ENCODE results near the gene APOL4.
"Not testable (repeated sequence)": the region's sequence is repeated elsewhere in the genome, so short reads cannot be mapped to it uniquely, and the experiment has no call there.

Gene APOL4

GRCh38 chr22:36191106-36191836 is 10.3 kb downstream of the APOL4 start:
- TF ChIP-seq EZH2 (IDR thresholded peaks at IDR 0.05; ENCODE audit: borderline replicate concordance, low read depth, low read length, severe bottlenecking) (no peak), CTCF (IDR thresholded peaks at IDR 0.05; ENCODE audit: borderline replicate concordance, extremely low read depth, low read length, poor library complexity, severe bottlenecking) (no peak)

GRCh38 chr22:36187862-36188261 is 13.7 kb downstream of the APOL4 start:
- H3K36me3 ChIP-seq (ENCODE audit: insufficient read depth, low read length); H3K9me3 ChIP-seq (ENCODE audit: insufficient read depth, low read length, severe bottlenecking); H3K4me2 ChIP-seq (ENCODE audit: insufficient read depth, low read length); H3K9ac ChIP-seq (ENCODE audit: low read depth, low read length); ATAC-seq (ENCODE audit: insufficient read depth, low read depth); H4K20me1 ChIP-seq (ENCODE audit: insufficient read depth, low read length); H3K4me1 ChIP-seq (ENCODE audit: insufficient read depth, low read length); H3K4me3 ChIP-seq (ENCODE audit: low read depth in 1 of 2, low read length in 2 of 2); H3K79me2 ChIP-seq (ENCODE audit: insufficient read depth, low read length); H3K27ac ChIP-seq (ENCODE audit: low read length); H3K27me3 ChIP-seq (ENCODE audit: insufficient read depth, low read length, poor library complexity); H2AFZ ChIP-seq (ENCODE audit: low read depth, low read length); DNase-seq: not testable (repeated sequence)

More at GRCh38 chr22:36191106-36191836, 10.3 kb downstream of the APOL4 start:
- H3K9me3 ChIP-seq (ENCODE audit: insufficient read depth, low read length, severe bottlenecking) = no peaks in the 10 kb centered on the region
- no peaks in the 10 kb centered on the region for H3K36me3 ChIP-seq (ENCODE audit: insufficient read depth, low read length)
- no peak overlapping the region for H3K27ac ChIP-seq (ENCODE audit: low read length)
- ATAC-seq (ENCODE audit: insufficient read depth, low read depth) (no peak), DNase-seq (no peak)
- no peaks in the 10 kb centered on the region for H3K79me2 ChIP-seq (ENCODE audit: insufficient read depth, low read length)
- no peaks in the 10 kb centered on the region for H3K4me1 ChIP-seq (ENCODE audit: insufficient read depth, low read length)
- no peak overlapping the region for H3K4me3 ChIP-seq (ENCODE audit: low read depth in 1 of 2, low read length in 2 of 2)
- H3K9ac ChIP-seq (ENCODE audit: low read depth, low read length) = no peak overlapping the region
- no peak overlapping the region for H3K4me2 ChIP-seq (ENCODE audit: insufficient read depth, low read length)
- H4K20me1 ChIP-seq (ENCODE audit: insufficient read depth, low read length) = no peaks in the 10 kb centered on the region
- H3K27me3 ChIP-seq (ENCODE audit: insufficient read depth, low read length, poor library complexity) = no peaks in the 10 kb centered on the region
- no peak overlapping the region for H2AFZ ChIP-seq (ENCODE audit: low read depth, low read length)

GRCh38 chr22:36185828-36186624 is 15.6 kb downstream of the APOL4 start:
- ATAC-seq (ENCODE audit: insufficient read depth, low read depth) (no peak), DNase-seq (no peak)
- H4K20me1 ChIP-seq (ENCODE audit: insufficient read depth, low read length) = no peaks in the 10 kb centered on the region
- no peak overlapping the region for H3K27ac ChIP-seq (ENCODE audit: low read length)
- no peaks in the 10 kb centered on the region for H3K79me2 ChIP-seq (ENCODE audit: insufficient read depth, low read length)
- H3K4me3 ChIP-seq (ENCODE audit: low read depth in 1 of 2, low read length in 2 of 2) = no peak overlapping the region
- TF ChIP-seq EZH2 (IDR thresholded peaks at IDR 0.05; ENCODE audit: borderline replicate concordance, low read depth, low read length, severe bottlenecking) = no peak
- TF ChIP-seq CTCF (IDR thresholded peaks at IDR 0.05; ENCODE audit: borderline replicate concordance, extremely low read depth, low read length, poor library complexity, severe bottlenecking) = peak; percentile 25
- no peaks in the 10 kb centered on the region for H3K9me3 ChIP-seq (ENCODE audit: insufficient read depth, low read length, severe bottlenecking)
- H3K4me1 ChIP-seq (ENCODE audit: insufficient read depth, low read length) = no peaks in the 10 kb centered on the region
- no peaks in the 10 kb centered on the region for H3K27me3 ChIP-seq (ENCODE audit: insufficient read depth, low read length, poor library complexity)
- H3K9ac ChIP-seq (ENCODE audit: low read depth, low read length) = no peak overlapping the region
- no peak overlapping the region for H2AFZ ChIP-seq (ENCODE audit: low read depth, low read length)
- H3K36me3 ChIP-seq (ENCODE audit: insufficient read depth, low read length) = no peaks in the 10 kb centered on the region
- H3K4me2 ChIP-seq (ENCODE audit: insufficient read depth, low read length) = no peak overlapping the region

GRCh38 chr22:36184433-36185025 is 17.1 kb downstream of the APOL4 start:
- Histone ChIP-seq H4K20me1 (ENCODE audit: insufficient read depth, low read length) (no peaks in the 10 kb centered on the region), H3K4me2 (ENCODE audit: insufficient read depth, low read length) (no peak overlapping the region), H3K4me3 (ENCODE audit: low read depth in 1 of 2, low read length in 2 of 2) (no peak overlapping the region), H3K79me2 (ENCODE audit: insufficient read depth, low read length) (no peaks in the 10 kb centered on the region), H3K9ac (ENCODE audit: low read depth, low read length) (no peak overlapping the region), H3K9me3 (ENCODE audit: insufficient read depth, low read length, severe bottlenecking) (no peaks in the 10 kb centered on the region), H2AFZ (ENCODE audit: low read depth, low read length) (no peak overlapping the region), H3K27me3 (ENCODE audit: insufficient read depth, low read length, poor library complexity) (no peaks in the 10 kb centered on the region), H3K27ac (ENCODE audit: low read length) (no peak overlapping the region), H3K4me1 (ENCODE audit: insufficient read depth, low read length) (no peaks in the 10 kb centered on the region), H3K36me3 (ENCODE audit: insufficient read depth, low read length) (no peaks in the 10 kb centered on the region)
- no peak for ATAC-seq (ENCODE audit: insufficient read depth, low read depth)
- no peak for DNase-seq
- TF ChIP-seq CTCF (IDR thresholded peaks at IDR 0.05; ENCODE audit: borderline replicate concordance, extremely low read depth, low read length, poor library complexity, severe bottlenecking) = no peak
- no peak for TF ChIP-seq EZH2 (IDR thresholded peaks at IDR 0.05; ENCODE audit: borderline replicate concordance, low read depth, low read length, severe bottlenecking)

Data from DND-41 (cell line).